ENCODE data around the gene PRND. TPM values are rescaled to one million over a fixed set of nuclear protein-coding genes. Genes with fewer than 3 reads are reported as not detected.
A peak's percentile ranks its signal among the peaks of the same experiment; 100 is the strongest.

Gene PRND
- polyA plus RNA-seq, 3 donors: not detected

DNA sequence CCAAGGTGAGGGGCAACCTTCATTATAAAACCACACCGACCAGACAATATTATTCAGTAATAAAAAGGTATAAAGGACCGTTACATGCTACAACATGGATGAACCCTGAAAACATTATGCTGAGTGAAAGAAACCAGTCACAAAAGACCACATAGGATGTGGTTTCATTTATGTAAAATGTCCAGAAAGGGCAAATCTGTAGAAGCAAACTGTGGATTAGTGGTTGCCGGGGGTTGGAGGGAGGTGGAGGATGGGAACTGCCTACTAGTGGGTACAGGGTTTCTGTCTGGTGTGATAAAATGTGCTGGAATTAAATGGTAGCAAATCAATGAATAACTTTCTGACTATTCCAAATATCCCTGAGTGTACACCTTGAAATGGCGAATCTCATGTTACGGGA is 10.2 kb upstream of the PRND start:
- Histone ChIP-seq H3K9ac (ENCODE audit: insufficient read depth, low read length, poor library complexity, severe bottlenecking) (no peak overlapping the region), H2AFZ (ENCODE audit: insufficient read depth, low read depth, low read length, poor library complexity, severe bottlenecking) (no peak overlapping the region), H3K9me3 (replicated peaks in 1 of 2; ENCODE audit: control insufficient read depth in 1 of 2, insufficient read depth in 1 of 2, low read length in 2 of 2) (no peaks in the 10 kb centered on the region), H3K79me2 (ENCODE audit: insufficient read depth, low read length) (no peaks in the 10 kb centered on the region), H3K4me3 (replicated peaks in 1 of 3; ENCODE audit: low read depth in 2 of 3, low read length in 3 of 3) (no peak overlapping the region), H3K27ac (ENCODE audit: low read depth in 1 of 2, low read length in 2 of 2) (no peak overlapping the region), H3K36me3 (replicated peaks in 1 of 2; ENCODE audit: control insufficient read depth in 1 of 2, insufficient read depth in 2 of 2, low read length in 2 of 2) (no peaks in the 10 kb centered on the region), H3K4me2 (replicated peaks; ENCODE audit: extremely low read depth, low read length, poor library complexity, severe bottlenecking) (no peak overlapping the region), H4K20me1 (ENCODE audit: insufficient read depth, low read length) (no peaks in the 10 kb centered on the region), H3K4me1 (ENCODE audit: control insufficient read depth in 1 of 2, insufficient read depth in 2 of 2, low read length in 2 of 2) (no peaks in the 10 kb centered on the region), H3K27me3 (ENCODE audit: control insufficient read depth in 2 of 2, insufficient read depth in 2 of 2, low read length in 2 of 2) (no peaks in the 10 kb centered on the region)
- H3K4me1 Mint-ChIP-seq: peaks cover 2% of the 10 kb centered on the region
- no peak for DNase-seq
- no peak overlapping the region for H3K4me3 Mint-ChIP-seq
- intact Hi-C loops (cut with micrococcal nuclease): no loop called here
- H3K27me3 Mint-ChIP-seq (ENCODE audit: low read depth in 3 of 3): peaks cover 0 to 8% (median 0%) of the 10 kb centered on the region in 3 donors
- 100% methylated on average over 1 of the region's 5 CpGs for WGBS (ENCODE audit: insufficient coverage)
- H3K36me3 Mint-ChIP-seq: no peaks in the 10 kb centered on the region
- TF ChIP-seq, protein P1, sequence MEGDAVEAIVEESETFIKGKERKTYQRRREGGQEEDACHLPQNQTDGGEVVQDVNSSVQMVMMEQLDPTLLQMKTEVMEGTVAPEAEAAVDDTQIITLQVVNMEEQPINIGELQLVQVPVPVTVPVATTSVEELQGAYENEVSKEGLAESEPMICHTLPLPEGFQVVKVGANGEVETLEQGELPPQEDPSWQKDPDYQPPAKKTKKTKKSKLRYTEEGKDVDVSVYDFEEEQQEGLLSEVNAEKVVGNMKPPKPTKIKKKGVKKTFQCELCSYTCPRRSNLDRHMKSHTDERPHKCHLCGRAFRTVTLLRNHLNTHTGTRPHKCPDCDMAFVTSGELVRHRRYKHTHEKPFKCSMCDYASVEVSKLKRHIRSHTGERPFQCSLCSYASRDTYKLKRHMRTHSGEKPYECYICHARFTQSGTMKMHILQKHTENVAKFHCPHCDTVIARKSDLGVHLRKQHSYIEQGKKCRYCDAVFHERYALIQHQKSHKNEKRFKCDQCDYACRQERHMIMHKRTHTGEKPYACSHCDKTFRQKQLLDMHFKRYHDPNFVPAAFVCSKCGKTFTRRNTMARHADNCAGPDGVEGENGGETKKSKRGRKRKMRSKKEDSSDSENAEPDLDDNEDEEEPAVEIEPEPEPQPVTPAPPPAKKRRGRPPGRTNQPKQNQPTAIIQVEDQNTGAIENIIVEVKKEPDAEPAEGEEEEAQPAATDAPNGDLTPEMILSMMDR (IDR thresholded peaks at IDR 0.05): no peak
- no peak overlapping the region for H3K27ac Mint-ChIP-seq
- peaks cover 0 to 5% (median 2%) of the 10 kb centered on the region in 7 donors for H3K9me3 Mint-ChIP-seq

DNA sequence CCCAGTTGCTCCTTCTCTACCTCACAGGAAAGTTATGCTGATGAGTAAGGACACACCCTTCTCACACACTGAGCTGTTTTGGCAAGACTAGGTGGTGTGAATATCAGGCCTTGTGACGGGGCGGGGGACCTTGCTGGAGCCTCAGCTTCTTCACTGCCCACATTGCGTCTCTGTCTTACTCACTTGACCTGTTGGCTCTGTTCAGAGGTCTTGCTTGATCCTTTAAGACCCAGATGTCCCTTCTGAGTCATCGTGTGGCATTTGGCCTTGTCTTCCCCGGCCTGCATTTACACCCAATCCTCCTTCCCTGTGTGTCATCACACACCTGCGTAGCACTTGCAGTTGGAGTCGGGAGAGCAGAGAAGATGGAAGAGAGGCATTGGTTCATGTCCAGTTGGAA is 8.3 kb upstream of the PRND start:
- Histone ChIP-seq H3K36me3 (replicated peaks in 1 of 2; ENCODE audit: control insufficient read depth in 1 of 2, insufficient read depth in 2 of 2, low read length in 2 of 2) (no peaks in the 10 kb centered on the region), H3K4me2 (replicated peaks; ENCODE audit: extremely low read depth, low read length, poor library complexity, severe bottlenecking) (no peak overlapping the region), H3K27ac (ENCODE audit: low read depth in 1 of 2, low read length in 2 of 2) (no peak overlapping the region), H2AFZ (ENCODE audit: insufficient read depth, low read depth, low read length, poor library complexity, severe bottlenecking) (no peak overlapping the region), H3K4me3 (replicated peaks in 1 of 3; ENCODE audit: low read depth in 2 of 3, low read length in 3 of 3) (no peak overlapping the region), H3K79me2 (ENCODE audit: insufficient read depth, low read length) (no peaks in the 10 kb centered on the region), H3K9ac (ENCODE audit: insufficient read depth, low read length, poor library complexity, severe bottlenecking) (no peak overlapping the region), H4K20me1 (ENCODE audit: insufficient read depth, low read length) (no peaks in the 10 kb centered on the region), H3K9me3 (replicated peaks in 1 of 2; ENCODE audit: control insufficient read depth in 1 of 2, insufficient read depth in 1 of 2, low read length in 2 of 2) (no peaks in the 10 kb centered on the region), H3K4me1 (ENCODE audit: control insufficient read depth in 1 of 2, insufficient read depth in 2 of 2, low read length in 2 of 2) (no peaks in the 10 kb centered on the region), H3K27me3 (ENCODE audit: control insufficient read depth in 2 of 2, insufficient read depth in 2 of 2, low read length in 2 of 2) (no peaks in the 10 kb centered on the region)
- peaks cover 9% of the 10 kb centered on the region for H3K4me1 Mint-ChIP-seq
- no peaks in the 10 kb centered on the region for H3K36me3 Mint-ChIP-seq
- 100% methylated on average over 3 of the region's 7 CpGs for WGBS (ENCODE audit: insufficient coverage)
- no peak overlapping the region for H3K4me3 Mint-ChIP-seq
- peaks cover 0 to 8% (median 0%) of the 10 kb centered on the region in 3 donors for H3K27me3 Mint-ChIP-seq (ENCODE audit: low read depth in 3 of 3)
- intact Hi-C loops (cut with micrococcal nuclease): no loop called here
- H3K9me3 Mint-ChIP-seq: peaks cover 0 to 5% (median 2%) of the 10 kb centered on the region in 7 donors
- TF ChIP-seq, protein P1 (IDR thresholded peaks at IDR 0.05): no peak
- H3K27ac Mint-ChIP-seq: peak overlapping the region in 1 of 7 donors; percentile 34
- no peak for DNase-seq

Measured in CD14-positive monocyte (primary cell).